Chondrocyte (in vitro differentiated cells): ENCODE results near the gene FAM81B. TPM values are rescaled to one million over a fixed set of nuclear protein-coding genes. Genes with fewer than 3 reads are reported as not detected.

Experiments
- DNase-seq: peaks from one replicate; pipeline ENCODE4 v3.0.0; 2021; ENCODE audit warnings: mixed read lengths, low spot score
- H3K27ac Mint-ChIP-seq: one replicate; pipeline ENCODE4 v1.8.0; 2021; ENCODE audit warnings: mild to moderate bottlenecking, moderate library complexity, mixed read lengths; ENCODE audit not compliant: unreplicated experiment
- H3K27me3 Mint-ChIP-seq: 2 replicates; pipeline ENCODE4 v1.8.0; 2021; ENCODE audit warnings: low read depth, mixed read lengths
- H3K36me3 Mint-ChIP-seq: 2 replicates; pipeline ENCODE4 v1.8.0; 2021; ENCODE audit warnings: low read depth, mixed read lengths
- H3K4me1 Mint-ChIP-seq: 2 replicates; pipeline ENCODE4 v1.8.0; 2021; ENCODE audit warnings: low read depth, mild to moderate bottlenecking, mixed read lengths
- H3K4me3 Mint-ChIP-seq: one replicate; pipeline ENCODE4 v1.8.0; 2021; ENCODE audit warnings: mild to moderate bottlenecking, moderate library complexity, mixed read lengths; ENCODE audit not compliant: unreplicated experiment
- H3K9me3 Mint-ChIP-seq: 2 replicates; pipeline ENCODE4 v1.8.0; 2021; ENCODE audit warnings: low read depth, mixed read lengths
- total RNA-seq: library from RNA; stranded (reverse); gene quantifications from 3 replicates; pipeline ENCODE4 v1.2.1, GENCODE V29; 2021
- TF ChIP-seq, protein P1 (sequence below): fragments of 200-600 bp; sonication (generic); IDR thresholded peaks from 2 replicates; pipeline ENCODE4 v1.5.0; 2021; ENCODE audit warnings: antibody characterized with exemption, mild to moderate bottlenecking, moderate library complexity

Gene FAM81B
- total RNA-seq, 1 donor from 2014 or later, result not detected

- Mint-ChIP-seq H3K4me1 (peaks cover 7% of the 10 kb centered on the region), H3K4me3 (no peak overlapping the region), H3K9me3 (peaks cover 4% of the 10 kb centered on the region), H3K36me3 (no peaks in the 10 kb centered on the region), H3K27ac (no peak overlapping the region), H3K27me3 (no peaks in the 10 kb centered on the region)
- TF ChIP-seq, protein P1, sequence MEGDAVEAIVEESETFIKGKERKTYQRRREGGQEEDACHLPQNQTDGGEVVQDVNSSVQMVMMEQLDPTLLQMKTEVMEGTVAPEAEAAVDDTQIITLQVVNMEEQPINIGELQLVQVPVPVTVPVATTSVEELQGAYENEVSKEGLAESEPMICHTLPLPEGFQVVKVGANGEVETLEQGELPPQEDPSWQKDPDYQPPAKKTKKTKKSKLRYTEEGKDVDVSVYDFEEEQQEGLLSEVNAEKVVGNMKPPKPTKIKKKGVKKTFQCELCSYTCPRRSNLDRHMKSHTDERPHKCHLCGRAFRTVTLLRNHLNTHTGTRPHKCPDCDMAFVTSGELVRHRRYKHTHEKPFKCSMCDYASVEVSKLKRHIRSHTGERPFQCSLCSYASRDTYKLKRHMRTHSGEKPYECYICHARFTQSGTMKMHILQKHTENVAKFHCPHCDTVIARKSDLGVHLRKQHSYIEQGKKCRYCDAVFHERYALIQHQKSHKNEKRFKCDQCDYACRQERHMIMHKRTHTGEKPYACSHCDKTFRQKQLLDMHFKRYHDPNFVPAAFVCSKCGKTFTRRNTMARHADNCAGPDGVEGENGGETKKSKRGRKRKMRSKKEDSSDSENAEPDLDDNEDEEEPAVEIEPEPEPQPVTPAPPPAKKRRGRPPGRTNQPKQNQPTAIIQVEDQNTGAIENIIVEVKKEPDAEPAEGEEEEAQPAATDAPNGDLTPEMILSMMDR, result no peak
- no peak for DNase-seq
These were observed 33.4 kb downstream of the FAM81B start for GRCh38 chr5:95424526-95424925.

GRCh38 chr5:95426227-95426626 is 35.1 kb downstream of the FAM81B start:
- no peaks in the 10 kb centered on the region for H3K36me3 Mint-ChIP-seq
- peaks cover 7% of the 10 kb centered on the region for H3K4me1 Mint-ChIP-seq
- H3K27ac Mint-ChIP-seq, result no peak overlapping the region
- TF ChIP-seq, protein P1, result no peak
- no peak overlapping the region for H3K4me3 Mint-ChIP-seq
- H3K9me3 Mint-ChIP-seq, result no peaks in the 10 kb centered on the region
- DNase-seq, result no peak
- no peaks in the 10 kb centered on the region for H3K27me3 Mint-ChIP-seq

DNA sequence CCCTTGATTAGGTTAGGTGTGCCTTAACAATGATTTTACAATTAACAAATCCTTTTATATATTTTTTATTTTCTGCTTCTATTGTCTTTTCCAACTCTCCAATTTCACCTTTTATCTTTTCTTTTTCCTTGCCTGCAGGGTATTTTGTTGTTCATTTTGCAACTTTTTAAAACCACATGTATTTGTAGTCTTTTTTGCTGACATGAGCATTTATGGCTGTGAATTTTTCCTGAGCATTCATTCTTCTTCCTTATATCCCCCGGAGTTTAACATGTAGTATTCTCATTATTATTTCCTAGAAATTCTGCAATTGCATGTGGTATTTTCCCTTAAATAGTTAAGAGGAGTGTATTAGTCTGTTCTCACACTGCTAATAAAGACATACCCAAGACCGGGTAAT is 41.6 kb downstream of the FAM81B start:
- no peaks in the 10 kb centered on the region for H3K4me1 Mint-ChIP-seq
- TF ChIP-seq, protein P1, result no peak
- H3K36me3 Mint-ChIP-seq, result peaks cover 5% of the 10 kb centered on the region
- H3K9me3 Mint-ChIP-seq, result peaks cover 8% of the 10 kb centered on the region
- no peak for DNase-seq
- H3K4me3 Mint-ChIP-seq, result no peak overlapping the region
- H3K27ac Mint-ChIP-seq, result no peak overlapping the region
- H3K27me3 Mint-ChIP-seq, result peaks cover 6% of the 10 kb centered on the region

DNA sequence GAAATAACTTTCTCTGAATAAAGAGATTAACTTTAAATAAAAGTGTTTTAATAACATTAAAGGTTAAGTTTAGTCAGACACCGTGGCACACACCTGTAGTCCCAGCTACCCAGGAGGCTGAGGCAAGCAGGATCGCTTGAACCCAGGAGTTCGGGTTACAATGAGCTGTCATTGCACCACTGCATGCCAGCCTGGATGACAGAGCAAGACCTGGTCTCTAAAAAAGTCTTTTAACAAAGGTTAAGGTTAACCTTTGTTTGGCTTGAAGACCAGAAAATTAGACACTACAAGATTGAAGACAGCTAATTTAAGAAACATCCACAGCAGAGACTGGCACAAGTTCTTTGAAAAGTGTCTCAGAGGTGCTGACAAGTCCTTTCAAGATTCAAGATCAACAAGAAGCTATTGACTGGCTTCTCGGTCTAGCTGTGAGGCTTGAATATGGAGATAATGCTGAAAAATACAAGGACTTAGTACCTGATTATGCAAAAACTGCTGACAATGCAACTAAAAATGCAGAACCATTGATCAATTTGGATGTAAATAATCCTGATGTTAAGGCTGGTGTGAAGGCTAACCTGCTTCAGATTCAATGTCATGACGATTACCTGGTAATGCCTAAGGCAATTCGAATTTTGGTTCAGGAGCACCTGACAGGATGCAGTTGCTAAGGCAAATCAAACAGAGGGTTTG is 48.8 kb downstream of the FAM81B start:
- H3K36me3 Mint-ChIP-seq, result no peaks in the 10 kb centered on the region
- no peak for DNase-seq
- peaks cover 5% of the 10 kb centered on the region for H3K27me3 Mint-ChIP-seq
- no peak overlapping the region for H3K27ac Mint-ChIP-seq
- TF ChIP-seq, protein P1, result no peak
- no peak overlapping the region for H3K4me3 Mint-ChIP-seq
- H3K9me3 Mint-ChIP-seq, result no peaks in the 10 kb centered on the region
- H3K4me1 Mint-ChIP-seq, result no peaks in the 10 kb centered on the region

- H3K4me3 Mint-ChIP-seq, result no peak overlapping the region
- no peaks in the 10 kb centered on the region for H3K36me3 Mint-ChIP-seq
- TF ChIP-seq, protein P1, result no peak
- DNase-seq, result no peak
- peaks cover 5% of the 10 kb centered on the region for H3K27me3 Mint-ChIP-seq
- no peaks in the 10 kb centered on the region for H3K9me3 Mint-ChIP-seq
- H3K4me1 Mint-ChIP-seq, result peaks cover 7% of the 10 kb centered on the region
- H3K27ac Mint-ChIP-seq, result no peak overlapping the region
These were observed 49.7 kb downstream of the FAM81B start for GRCh38 chr5:95440825-95441224.
